ENCODE results near the gene TJP2. TPM values are rescaled to one million over a fixed set of nuclear protein-coding genes. Genes with fewer than 3 reads are reported as not detected.

Gene TJP2
- total and polyA plus RNA-seq, 2 donors from 2014 or later = 35.9 to 148 TPM

DNA sequence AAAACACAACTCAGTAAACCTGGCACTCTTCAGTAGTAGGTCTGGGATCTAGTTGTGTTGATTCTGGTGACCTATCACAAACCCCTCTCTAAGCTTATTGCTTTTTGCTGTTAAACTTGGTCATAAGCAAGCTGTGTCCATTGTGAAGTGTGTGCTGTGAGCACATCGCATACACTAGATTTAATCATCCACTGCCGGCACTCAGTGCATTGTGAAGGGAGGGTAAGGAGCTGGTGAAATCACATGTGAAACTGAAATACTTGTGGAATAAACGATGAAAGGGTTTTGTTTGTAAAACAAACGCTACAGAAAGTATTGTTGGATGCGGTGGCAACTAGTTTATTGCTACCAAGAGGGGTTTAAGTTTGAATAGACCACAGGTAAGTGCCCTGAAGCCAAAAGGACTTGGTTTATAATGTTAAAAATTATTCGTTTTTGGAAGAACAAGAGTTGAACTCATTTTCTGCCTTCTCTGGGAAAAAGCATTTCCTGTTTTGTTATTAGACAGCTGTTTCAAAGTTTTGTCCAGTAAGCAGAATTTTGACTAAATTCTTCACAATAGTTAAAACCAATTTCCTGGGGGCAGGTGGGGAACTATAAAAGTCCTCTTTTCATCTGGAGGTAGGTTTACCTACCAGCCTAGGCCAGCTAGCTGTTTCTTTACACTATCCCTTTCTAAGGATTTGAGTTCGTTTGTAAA, 24.6 kb downstream of the TJP2 start:
- H3K27me3 ChIP-seq (ENCODE audit: control insufficient read depth, insufficient read depth, low read length) = no peaks in the 10 kb centered on the region
- H3K9ac ChIP-seq (ENCODE audit: low read length in 3 of 3) = no peak overlapping the region
- H3K36me3 ChIP-seq (ENCODE audit: control insufficient read depth in 2 of 3, insufficient read depth in 3 of 3, low read length in 3 of 3) = no peaks in the 10 kb centered on the region
- H3K4me1 ChIP-seq (ENCODE audit: control insufficient read depth in 2 of 3, insufficient read depth in 2 of 3, low read depth in 1 of 3, low read length in 3 of 3) = peaks cover 0 to 6% (median 4%) of the 10 kb centered on the region in 3 donors
- no peak overlapping the region for H3K4me3 ChIP-seq (ENCODE audit: low read length in 3 of 3)
- intact Hi-C loops (cut with DNase I) = loop anchor here (10.0 kb wide), 1 partner anchor 144 kb away; no protein-coding TSS in a partner anchor
- TF ChIP-seq, protein P1, sequence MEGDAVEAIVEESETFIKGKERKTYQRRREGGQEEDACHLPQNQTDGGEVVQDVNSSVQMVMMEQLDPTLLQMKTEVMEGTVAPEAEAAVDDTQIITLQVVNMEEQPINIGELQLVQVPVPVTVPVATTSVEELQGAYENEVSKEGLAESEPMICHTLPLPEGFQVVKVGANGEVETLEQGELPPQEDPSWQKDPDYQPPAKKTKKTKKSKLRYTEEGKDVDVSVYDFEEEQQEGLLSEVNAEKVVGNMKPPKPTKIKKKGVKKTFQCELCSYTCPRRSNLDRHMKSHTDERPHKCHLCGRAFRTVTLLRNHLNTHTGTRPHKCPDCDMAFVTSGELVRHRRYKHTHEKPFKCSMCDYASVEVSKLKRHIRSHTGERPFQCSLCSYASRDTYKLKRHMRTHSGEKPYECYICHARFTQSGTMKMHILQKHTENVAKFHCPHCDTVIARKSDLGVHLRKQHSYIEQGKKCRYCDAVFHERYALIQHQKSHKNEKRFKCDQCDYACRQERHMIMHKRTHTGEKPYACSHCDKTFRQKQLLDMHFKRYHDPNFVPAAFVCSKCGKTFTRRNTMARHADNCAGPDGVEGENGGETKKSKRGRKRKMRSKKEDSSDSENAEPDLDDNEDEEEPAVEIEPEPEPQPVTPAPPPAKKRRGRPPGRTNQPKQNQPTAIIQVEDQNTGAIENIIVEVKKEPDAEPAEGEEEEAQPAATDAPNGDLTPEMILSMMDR (IDR thresholded peaks at IDR 0.05; ENCODE audit: borderline replicate concordance, extremely low read depth, insufficient read depth) = no peak
- DNase-seq (no peak), FAIRE-seq (no peak)
- H3K27ac ChIP-seq (ENCODE audit: low read depth in 2 of 2, low read length in 2 of 2) = no peak overlapping the region
- H3K9me3 ChIP-seq (ENCODE audit: control insufficient read depth in 2 of 3, insufficient read depth in 1 of 3, low read length in 3 of 3) = no peaks in the 10 kb centered on the region

DNA sequence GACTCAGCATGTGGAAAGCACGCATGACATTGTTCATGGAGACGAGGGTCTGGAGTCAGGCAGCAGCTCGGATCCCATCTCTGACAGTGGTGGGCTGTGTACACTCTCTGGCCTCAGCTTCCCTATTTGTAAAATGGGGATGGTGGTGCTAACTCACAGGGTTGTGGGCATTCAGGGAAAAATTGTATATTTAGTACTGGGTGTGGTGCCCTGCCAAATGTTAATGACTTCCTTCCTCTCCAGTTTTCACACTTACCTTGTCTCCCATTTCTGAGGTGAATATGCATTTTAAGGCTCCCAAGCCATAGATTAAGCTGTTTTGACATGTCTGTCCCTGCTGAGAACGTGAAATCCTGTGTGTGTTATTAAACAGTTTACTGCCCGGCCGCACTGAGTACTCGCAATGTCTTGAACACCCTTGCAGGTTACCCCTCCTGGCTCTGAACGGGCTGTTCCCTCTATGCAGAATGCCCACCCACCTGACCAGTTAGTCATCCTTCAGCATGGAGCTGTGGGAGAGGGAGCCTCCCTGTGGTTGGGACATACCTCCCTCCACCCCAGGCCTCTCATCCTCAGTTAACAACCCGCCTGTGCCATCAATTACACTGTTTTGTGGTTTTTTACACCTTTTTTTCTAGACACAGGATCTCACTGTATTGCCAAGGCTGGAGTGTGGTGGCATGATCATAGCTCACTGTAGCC, 25.8 kb downstream of the TJP2 start:
- Histone ChIP-seq H3K4me3 (ENCODE audit: low read length in 3 of 3) (no peak overlapping the region), H3K9me3 (ENCODE audit: control insufficient read depth in 2 of 3, insufficient read depth in 1 of 3, low read length in 3 of 3) (no peaks in the 10 kb centered on the region), H3K27me3 (ENCODE audit: control insufficient read depth, insufficient read depth, low read length) (no peaks in the 10 kb centered on the region), H3K9ac (ENCODE audit: low read length in 3 of 3) (no peak overlapping the region), H3K4me1 (ENCODE audit: control insufficient read depth in 2 of 3, insufficient read depth in 2 of 3, low read depth in 1 of 3, low read length in 3 of 3) (peaks cover 0 to 6% (median 4%) of the 10 kb centered on the region in 3 donors), H3K27ac (ENCODE audit: low read depth in 2 of 2, low read length in 2 of 2) (no peak overlapping the region), H3K36me3 (ENCODE audit: control insufficient read depth in 2 of 3, insufficient read depth in 3 of 3, low read length in 3 of 3) (no peaks in the 10 kb centered on the region)
- intact Hi-C loops (cut with DNase I) = loop anchor here (10.0 kb wide), 1 partner anchor 145 kb away; no protein-coding TSS in a partner anchor
- FAIRE-seq (no peak), DNase-seq (peak in 1 of 5 donors; percentile 77)
- TF ChIP-seq, protein P1 (IDR thresholded peaks at IDR 0.05; ENCODE audit: borderline replicate concordance, extremely low read depth, insufficient read depth) = no peak

DNA sequence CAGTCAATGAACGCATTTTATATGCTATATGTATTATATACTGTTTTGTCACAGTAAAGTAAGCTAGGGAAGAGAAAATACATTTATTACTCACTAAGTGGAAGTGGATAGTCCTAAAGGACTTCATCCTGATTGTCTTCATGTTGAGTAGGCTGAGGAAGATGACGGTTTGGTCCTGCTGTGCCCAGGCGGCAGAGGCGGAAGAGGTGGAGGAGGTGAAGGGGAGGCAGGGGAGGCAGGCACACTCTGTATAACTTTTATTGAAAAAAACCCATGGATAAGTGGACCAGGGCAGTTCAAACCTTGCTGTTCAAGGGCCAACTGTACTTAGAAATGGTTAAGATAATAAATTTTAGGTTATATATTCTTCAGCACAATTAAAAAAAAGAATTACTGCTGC, 28.5 kb downstream of the TJP2 start:
- H3K9ac ChIP-seq (ENCODE audit: low read length in 3 of 3) = no peak overlapping the region
- no peak overlapping the region for H3K27ac ChIP-seq (ENCODE audit: low read depth in 2 of 2, low read length in 2 of 2)
- intact Hi-C loops (cut with DNase I) = no loop called here
- DNase-seq (no peak), FAIRE-seq (no peak)
- no peak overlapping the region for H3K4me3 ChIP-seq (ENCODE audit: low read length in 3 of 3)
- TF ChIP-seq, protein P1 (IDR thresholded peaks at IDR 0.05; ENCODE audit: borderline replicate concordance, extremely low read depth, insufficient read depth) = no peak
- no peaks in the 10 kb centered on the region for H3K36me3 ChIP-seq (ENCODE audit: control insufficient read depth in 2 of 3, insufficient read depth in 3 of 3, low read length in 3 of 3)
- H3K9me3 ChIP-seq (ENCODE audit: control insufficient read depth in 2 of 3, insufficient read depth in 1 of 3, low read length in 3 of 3) = no peaks in the 10 kb centered on the region
- H3K27me3 ChIP-seq (ENCODE audit: control insufficient read depth, insufficient read depth, low read length) = no peaks in the 10 kb centered on the region
- peaks cover 0 to 6% (median 5%) of the 10 kb centered on the region in 3 donors for H3K4me1 ChIP-seq (ENCODE audit: control insufficient read depth in 2 of 3, insufficient read depth in 2 of 3, low read depth in 1 of 3, low read length in 3 of 3)
